Measurements from ENCODE around the gene TENM3.

DNA sequence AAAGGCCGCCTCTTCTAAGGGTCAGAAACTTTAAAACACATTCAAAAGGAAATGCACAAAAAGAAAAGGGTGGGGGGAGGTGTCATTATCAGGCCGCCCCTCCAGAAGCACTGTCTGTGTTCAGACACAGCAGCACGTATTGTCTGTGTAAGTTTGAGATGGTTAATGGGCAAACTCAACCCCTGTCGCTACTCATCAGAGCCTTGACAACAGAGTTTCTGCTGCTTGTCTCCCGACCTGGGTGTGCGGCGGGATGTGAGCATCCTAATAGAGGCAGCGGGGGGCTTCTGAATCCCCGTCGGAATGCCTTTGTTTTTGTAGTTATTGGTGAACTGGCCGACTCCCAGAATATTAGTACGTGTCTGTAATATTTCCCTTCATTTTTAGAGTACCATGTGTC is 515.1 kb downstream of the TENM3 start:
- TF ChIP-seq PPARA (CRISPR knock-in tag; IDR thresholded peaks at IDR 0.05; ENCODE audit: borderline replicate concordance), result no peak
- no peak for TF ChIP-seq ZNF565 (CRISPR knock-in tag; conservative IDR thresholded peaks at IDR 0.05; ENCODE audit: low read depth)
- no peak for TF ChIP-seq ZNF70 (CRISPR knock-in tag; IDR thresholded peaks at IDR 0.05)
- no peak for TF ChIP-seq RARB (CRISPR knock-in tag; IDR thresholded peaks at IDR 0.05)
- no peak for TF ChIP-seq CSDC2 (CRISPR knock-in tag; IDR thresholded peaks at IDR 0.05)
